22Rv1 (cell line): Measurements from ENCODE around the gene TTLL1.

Source experiments
- ZFX ChIP-seq: fragments of 450-650 bp; IDR thresholded peaks from 2 replicates; pipeline ENCODE4 v1.6.1; 2017; ENCODE audit warnings: antibody characterized with exemption, borderline replicate concordance
- TF ChIP-seq, protein P1 (sequence below): fragments of 450-650 bp; IDR thresholded peaks from 2 replicates; pipeline ENCODE4 v1.5.1; 2017; ENCODE audit warnings: mild to moderate bottlenecking

DNA sequence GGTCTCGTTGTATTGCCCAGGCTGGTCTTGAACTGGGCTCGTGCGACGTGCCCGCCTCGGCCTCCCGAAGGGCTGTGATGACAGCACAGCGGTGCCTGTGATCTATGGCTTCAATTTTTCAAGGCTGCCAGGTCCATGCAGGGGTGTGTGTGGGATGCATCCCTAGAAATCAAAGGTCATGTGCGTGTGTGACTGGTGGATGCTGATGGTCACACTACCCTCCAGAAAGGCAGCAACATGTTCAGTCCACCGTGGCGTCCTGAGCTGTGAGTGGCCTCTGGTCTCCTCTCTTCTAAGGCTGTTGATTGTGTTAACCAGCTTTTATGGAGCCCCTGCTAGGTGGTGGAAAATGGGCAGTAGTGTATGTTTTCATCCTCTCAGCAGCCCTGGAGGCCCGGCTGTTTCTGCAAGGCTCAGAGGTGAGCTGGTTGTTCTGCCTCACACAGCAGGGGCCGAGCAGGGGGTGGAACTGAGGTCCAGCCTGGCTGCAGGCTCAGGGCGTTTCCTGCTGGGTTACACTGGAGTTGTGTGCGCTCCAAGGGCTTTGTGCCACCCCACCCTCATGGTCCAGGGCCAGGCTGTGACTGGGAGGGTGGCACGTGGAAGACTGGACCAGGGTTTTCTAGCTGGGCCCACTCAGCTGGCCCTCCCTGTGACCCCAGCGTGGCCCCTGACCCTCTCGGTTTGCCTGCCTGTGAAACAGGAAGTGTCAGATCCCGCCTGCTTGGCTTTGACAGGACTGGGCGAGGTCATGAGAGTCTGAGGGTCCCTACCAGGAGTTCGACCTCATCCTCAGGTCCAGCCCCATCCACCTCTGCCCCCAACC, 29.0 kb upstream of the TTLL1 start:
- TF ChIP-seq, protein P1, sequence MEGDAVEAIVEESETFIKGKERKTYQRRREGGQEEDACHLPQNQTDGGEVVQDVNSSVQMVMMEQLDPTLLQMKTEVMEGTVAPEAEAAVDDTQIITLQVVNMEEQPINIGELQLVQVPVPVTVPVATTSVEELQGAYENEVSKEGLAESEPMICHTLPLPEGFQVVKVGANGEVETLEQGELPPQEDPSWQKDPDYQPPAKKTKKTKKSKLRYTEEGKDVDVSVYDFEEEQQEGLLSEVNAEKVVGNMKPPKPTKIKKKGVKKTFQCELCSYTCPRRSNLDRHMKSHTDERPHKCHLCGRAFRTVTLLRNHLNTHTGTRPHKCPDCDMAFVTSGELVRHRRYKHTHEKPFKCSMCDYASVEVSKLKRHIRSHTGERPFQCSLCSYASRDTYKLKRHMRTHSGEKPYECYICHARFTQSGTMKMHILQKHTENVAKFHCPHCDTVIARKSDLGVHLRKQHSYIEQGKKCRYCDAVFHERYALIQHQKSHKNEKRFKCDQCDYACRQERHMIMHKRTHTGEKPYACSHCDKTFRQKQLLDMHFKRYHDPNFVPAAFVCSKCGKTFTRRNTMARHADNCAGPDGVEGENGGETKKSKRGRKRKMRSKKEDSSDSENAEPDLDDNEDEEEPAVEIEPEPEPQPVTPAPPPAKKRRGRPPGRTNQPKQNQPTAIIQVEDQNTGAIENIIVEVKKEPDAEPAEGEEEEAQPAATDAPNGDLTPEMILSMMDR: no peak
- TF ChIP-seq ZFX: no peak
